Measurements from ENCODE around the gene MLIP. TPM values are rescaled to one million over a fixed set of nuclear protein-coding genes. Genes with fewer than 3 reads are reported as not detected.

MLIP gene
- total RNA-seq, 5 donors from 2014 or later (not counting 1 experiment from before 2014, with no cell fraction given), result not detected

- no peak for ATAC-seq (replicated peaks in 1 of 4)
- no peak overlapping the region for H3K4me3 Mint-ChIP-seq
- Histone ChIP-seq H3K4me1 (ENCODE audit: control insufficient read depth in 1 of 2, extremely low read depth in 1 of 2, insufficient read depth in 2 of 2, low read length in 2 of 2) (no peaks in the 10 kb centered on the region), H3K27me3 (replicated peaks in 1 of 2; ENCODE audit: control insufficient read depth in 2 of 2, extremely low read depth in 1 of 2, insufficient read depth in 2 of 2, low read length in 1 of 2) (peaks cover 0 to 2% of the 10 kb centered on the region in 2 experiments), H3K36me3 (ENCODE audit: control insufficient read depth in 2 of 2, extremely low read depth in 1 of 2, insufficient read depth in 1 of 2, low read length in 1 of 2) (no peaks in the 10 kb centered on the region), H3K27ac (ENCODE audit: low read length) (no peak overlapping the region), H3K4me3 (ENCODE audit: control insufficient read depth in 1 of 2, extremely low read depth in 1 of 2, low read length in 1 of 2) (no peak overlapping the region), H3K9me3 (no peaks in the 10 kb centered on the region)
- no peak for DNase-seq
- H3K9me3 Mint-ChIP-seq, result peaks cover 0 to 8% (median 0%) of the 10 kb centered on the region in 3 donors
- no peaks in the 10 kb centered on the region for H3K36me3 Mint-ChIP-seq
- H3K4me1 Mint-ChIP-seq, result no peaks in the 10 kb centered on the region
- H3K27me3 Mint-ChIP-seq, result no peaks in the 10 kb centered on the region
- CTCF ChIA-PET, result no interaction called here
- 73% methylated on average over 2 of the region's 3 CpGs for WGBS (ENCODE audit: insufficient coverage)
- POLR2A ChIA-PET, result no interaction called here
- H3K27ac Mint-ChIP-seq, result no peak overlapping the region
These were observed 1.7 kb upstream of the MLIP start for GRCh38 chr6:54109586-54109985.

GRCh38 chr6:54112151-54112650 is 958 bp downstream of the MLIP start:
- no peaks in the 10 kb centered on the region for H3K4me1 Mint-ChIP-seq
- ATAC-seq (replicated peaks in 1 of 4), result no peak
- no peak for DNase-seq
- Histone ChIP-seq H3K9me3 (no peaks in the 10 kb centered on the region), H3K36me3 (ENCODE audit: control insufficient read depth in 2 of 2, extremely low read depth in 1 of 2, insufficient read depth in 1 of 2, low read length in 1 of 2) (no peaks in the 10 kb centered on the region), H3K27me3 (replicated peaks in 1 of 2; ENCODE audit: control insufficient read depth in 2 of 2, extremely low read depth in 1 of 2, insufficient read depth in 2 of 2, low read length in 1 of 2) (no peaks in the 10 kb centered on the region), H3K4me1 (ENCODE audit: control insufficient read depth in 1 of 2, extremely low read depth in 1 of 2, insufficient read depth in 2 of 2, low read length in 2 of 2) (no peaks in the 10 kb centered on the region), H3K4me3 (ENCODE audit: control insufficient read depth in 1 of 2, extremely low read depth in 1 of 2, low read length in 1 of 2) (no peak overlapping the region), H3K27ac (ENCODE audit: low read length) (no peak overlapping the region)
- H3K36me3 Mint-ChIP-seq, result no peaks in the 10 kb centered on the region
- no peak overlapping the region for H3K27ac Mint-ChIP-seq
- peaks cover 0 to 1% of the 10 kb centered on the region in 2 donors for H3K27me3 Mint-ChIP-seq
- no CpG with 5 or more reads among the region's 1 CpG for WGBS (ENCODE audit: insufficient coverage)
- ChIA-PET CTCF (no interaction called here), POLR2A (no interaction called here)
- H3K9me3 Mint-ChIP-seq, result peaks cover 3 to 5% (median 4%) of the 10 kb centered on the region in 3 donors
- H3K4me3 Mint-ChIP-seq, result no peak overlapping the region

GRCh38 chr6:54114991-54115390 is 3.7 kb downstream of the MLIP start:
- 80% methylated on average over 1 of the region's 1 CpG for WGBS (ENCODE audit: insufficient coverage)
- Mint-ChIP-seq H3K27ac (no peak overlapping the region), H3K27me3 (peaks cover 0 to 1% of the 10 kb centered on the region in 2 donors), H3K9me3 (peaks cover 5 to 7% (median 7%) of the 10 kb centered on the region in 3 donors), H3K4me1 (no peaks in the 10 kb centered on the region), H3K36me3 (no peaks in the 10 kb centered on the region), H3K4me3 (no peak overlapping the region)
- no peak overlapping the region for H3K4me3 ChIP-seq (ENCODE audit: control insufficient read depth in 1 of 2, extremely low read depth in 1 of 2, low read length in 1 of 2)
- no peak overlapping the region for H3K27ac ChIP-seq (ENCODE audit: low read length)
- no peaks in the 10 kb centered on the region for H3K4me1 ChIP-seq (ENCODE audit: control insufficient read depth in 1 of 2, extremely low read depth in 1 of 2, insufficient read depth in 2 of 2, low read length in 2 of 2)
- no peak for DNase-seq
- ATAC-seq (replicated peaks in 1 of 4), result no peak
- H3K27me3 ChIP-seq (replicated peaks in 1 of 2; ENCODE audit: control insufficient read depth in 2 of 2, extremely low read depth in 1 of 2, insufficient read depth in 2 of 2, low read length in 1 of 2), result no peaks in the 10 kb centered on the region
- ChIA-PET POLR2A (no interaction called here), CTCF (no interaction called here)
- H3K9me3 ChIP-seq, result no peaks in the 10 kb centered on the region
- no peaks in the 10 kb centered on the region for H3K36me3 ChIP-seq (ENCODE audit: control insufficient read depth in 2 of 2, extremely low read depth in 1 of 2, insufficient read depth in 1 of 2, low read length in 1 of 2)

- Histone ChIP-seq H3K27ac (ENCODE audit: low read length) (no peak overlapping the region), H3K27me3 (replicated peaks in 1 of 2; ENCODE audit: control insufficient read depth in 2 of 2, extremely low read depth in 1 of 2, insufficient read depth in 2 of 2, low read length in 1 of 2) (no peaks in the 10 kb centered on the region), H3K9me3 (no peaks in the 10 kb centered on the region), H3K36me3 (ENCODE audit: control insufficient read depth in 2 of 2, extremely low read depth in 1 of 2, insufficient read depth in 1 of 2, low read length in 1 of 2) (no peaks in the 10 kb centered on the region), H3K4me1 (ENCODE audit: control insufficient read depth in 1 of 2, extremely low read depth in 1 of 2, insufficient read depth in 2 of 2, low read length in 2 of 2) (no peaks in the 10 kb centered on the region), H3K4me3 (ENCODE audit: control insufficient read depth in 1 of 2, extremely low read depth in 1 of 2, low read length in 1 of 2) (no peak overlapping the region)
- no peak overlapping the region for H3K27ac Mint-ChIP-seq
- H3K4me3 Mint-ChIP-seq, result no peak overlapping the region
- peaks cover 5 to 11% (median 7%) of the 10 kb centered on the region in 3 donors for H3K9me3 Mint-ChIP-seq
- CTCF ChIA-PET, result no interaction called here
- POLR2A ChIA-PET, result no interaction called here
- DNase-seq (no peak), ATAC-seq (replicated peaks in 1 of 4) (no peak)
- H3K27me3 Mint-ChIP-seq, result peaks cover 0 to 1% of the 10 kb centered on the region in 2 donors
- no peaks in the 10 kb centered on the region for H3K36me3 Mint-ChIP-seq
- H3K4me1 Mint-ChIP-seq, result no peaks in the 10 kb centered on the region
- 29% methylated on average over 1 of the region's 1 CpG for WGBS (ENCODE audit: insufficient coverage)
These were observed 4.7 kb downstream of the MLIP start for GRCh38 chr6:54115966-54116365.

- DNase-seq, result no peak
These were observed 6.9 kb downstream of the MLIP start for GRCh38 chr6:54118117-54118516.

GRCh38 chr6:54125493-54125892 is 14.2 kb downstream of the MLIP start:
- Mint-ChIP-seq H3K4me1 (no peaks in the 10 kb centered on the region), H3K27ac (no peak overlapping the region), H3K9me3 (peaks cover 0 to 3% (median 0%) of the 10 kb centered on the region in 3 donors), H3K27me3 (no peaks in the 10 kb centered on the region), H3K36me3 (no peaks in the 10 kb centered on the region), H3K4me3 (no peak overlapping the region)
- ChIA-PET POLR2A (no interaction called here), CTCF (no interaction called here)
- H3K4me3 ChIP-seq (ENCODE audit: control insufficient read depth in 1 of 2, extremely low read depth in 1 of 2, low read length in 1 of 2), result no peak overlapping the region
- no peaks in the 10 kb centered on the region for H3K4me1 ChIP-seq (ENCODE audit: control insufficient read depth in 1 of 2, extremely low read depth in 1 of 2, insufficient read depth in 2 of 2, low read length in 2 of 2)
- H3K36me3 ChIP-seq (ENCODE audit: control insufficient read depth in 2 of 2, extremely low read depth in 1 of 2, insufficient read depth in 1 of 2, low read length in 1 of 2), result no peaks in the 10 kb centered on the region
- no peaks in the 10 kb centered on the region for H3K27me3 ChIP-seq (replicated peaks in 1 of 2; ENCODE audit: control insufficient read depth in 2 of 2, extremely low read depth in 1 of 2, insufficient read depth in 2 of 2, low read length in 1 of 2)
- ATAC-seq (replicated peaks in 1 of 4), result no peak
- no peak for DNase-seq
- no peaks in the 10 kb centered on the region for H3K9me3 ChIP-seq
- WGBS (ENCODE audit: insufficient coverage), result 69% methylated on average over 3 of the region's 5 CpGs
- no peak overlapping the region for H3K27ac ChIP-seq (ENCODE audit: low read length)

More at GRCh38 chr6:54118117-54118516, 6.9 kb downstream of the MLIP start:
- Mint-ChIP-seq H3K36me3 (no peaks in the 10 kb centered on the region), H3K27me3 (peaks cover 0 to 1% of the 10 kb centered on the region in 2 donors), H3K4me1 (no peaks in the 10 kb centered on the region), H3K4me3 (no peak overlapping the region), H3K9me3 (peaks cover 5 to 8% (median 7%) of the 10 kb centered on the region in 3 donors), H3K27ac (no peak overlapping the region)
- Histone ChIP-seq H3K4me1 (ENCODE audit: control insufficient read depth in 1 of 2, extremely low read depth in 1 of 2, insufficient read depth in 2 of 2, low read length in 2 of 2) (no peaks in the 10 kb centered on the region), H3K27ac (ENCODE audit: low read length) (no peak overlapping the region), H3K27me3 (replicated peaks in 1 of 2; ENCODE audit: control insufficient read depth in 2 of 2, extremely low read depth in 1 of 2, insufficient read depth in 2 of 2, low read length in 1 of 2) (no peaks in the 10 kb centered on the region), H3K36me3 (ENCODE audit: control insufficient read depth in 2 of 2, extremely low read depth in 1 of 2, insufficient read depth in 1 of 2, low read length in 1 of 2) (no peaks in the 10 kb centered on the region), H3K4me3 (ENCODE audit: control insufficient read depth in 1 of 2, extremely low read depth in 1 of 2, low read length in 1 of 2) (no peak overlapping the region), H3K9me3 (no peaks in the 10 kb centered on the region)
- no peak for ATAC-seq (replicated peaks in 1 of 4)
- WGBS (ENCODE audit: insufficient coverage), result no CpG with 5 or more reads among the region's 2 CpGs
- CTCF ChIA-PET, result no interaction called here
- POLR2A ChIA-PET, result no interaction called here

GRCh38 chr6:54130179-54130578 is 18.9 kb downstream of the MLIP start:
- Mint-ChIP-seq H3K4me3 (no peak overlapping the region), H3K9me3 (no peaks in the 10 kb centered on the region), H3K27me3 (no peaks in the 10 kb centered on the region), H3K27ac (no peak overlapping the region), H3K36me3 (no peaks in the 10 kb centered on the region), H3K4me1 (no peaks in the 10 kb centered on the region)
- Histone ChIP-seq H3K9me3 (no peaks in the 10 kb centered on the region), H3K36me3 (ENCODE audit: control insufficient read depth in 2 of 2, extremely low read depth in 1 of 2, insufficient read depth in 1 of 2, low read length in 1 of 2) (no peaks in the 10 kb centered on the region), H3K27ac (ENCODE audit: low read length) (no peak overlapping the region), H3K27me3 (replicated peaks in 1 of 2; ENCODE audit: control insufficient read depth in 2 of 2, extremely low read depth in 1 of 2, insufficient read depth in 2 of 2, low read length in 1 of 2) (no peaks in the 10 kb centered on the region), H3K4me1 (ENCODE audit: control insufficient read depth in 1 of 2, extremely low read depth in 1 of 2, insufficient read depth in 2 of 2, low read length in 2 of 2) (no peaks in the 10 kb centered on the region), H3K4me3 (ENCODE audit: control insufficient read depth in 1 of 2, extremely low read depth in 1 of 2, low read length in 1 of 2) (no peak overlapping the region)
- CTCF ChIA-PET, result no interaction called here
- no peak for ATAC-seq (replicated peaks in 1 of 4)
- DNase-seq, result no peak
- POLR2A ChIA-PET, result no interaction called here
- no CpG with 5 or more reads among the region's 3 CpGs for WGBS (ENCODE audit: insufficient coverage)
